Kasumi-1 (cell line): ENCODE results near the gene ARMH3.

Experiments
- DNase-seq, 2 experiments: peaks; one replicate each; lab custom pipeline; 2025; lab: John Stamatoyannopoulos, UW

The ARMH3 gene

DNA sequence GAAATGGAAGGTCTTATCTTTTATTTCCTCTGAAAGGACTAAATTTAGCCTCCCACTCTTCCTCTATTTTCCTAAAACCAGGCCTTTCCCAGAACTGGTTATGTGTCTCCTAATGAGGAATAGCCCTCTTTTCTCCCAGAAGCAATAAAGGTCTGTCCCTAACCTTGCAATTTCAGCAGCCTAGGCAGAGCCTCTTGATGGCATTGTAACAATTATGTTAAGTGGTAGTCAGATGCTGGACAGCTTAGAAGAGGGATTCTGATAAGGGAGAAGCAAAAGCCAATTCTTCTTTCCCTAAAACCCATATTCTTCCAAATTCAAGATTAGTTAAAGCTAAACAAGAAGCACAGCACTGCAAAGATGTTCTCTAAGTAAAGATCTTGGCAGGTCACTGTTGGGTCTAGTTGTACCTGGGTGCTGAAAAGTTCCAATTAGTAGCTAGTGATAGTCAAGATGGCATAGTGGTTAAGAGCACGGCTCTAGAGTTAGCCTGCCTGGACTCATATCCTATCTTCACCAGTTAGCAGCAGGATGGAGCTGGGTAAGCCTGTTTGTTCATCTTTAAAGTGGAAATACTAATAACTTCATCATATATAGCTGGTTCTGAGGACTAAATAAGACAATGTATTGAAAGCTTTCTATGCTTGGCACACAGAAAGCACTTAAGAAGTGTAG is 198.0 kb downstream of the ARMH3 start:
- no peak for DNase-seq

DNA sequence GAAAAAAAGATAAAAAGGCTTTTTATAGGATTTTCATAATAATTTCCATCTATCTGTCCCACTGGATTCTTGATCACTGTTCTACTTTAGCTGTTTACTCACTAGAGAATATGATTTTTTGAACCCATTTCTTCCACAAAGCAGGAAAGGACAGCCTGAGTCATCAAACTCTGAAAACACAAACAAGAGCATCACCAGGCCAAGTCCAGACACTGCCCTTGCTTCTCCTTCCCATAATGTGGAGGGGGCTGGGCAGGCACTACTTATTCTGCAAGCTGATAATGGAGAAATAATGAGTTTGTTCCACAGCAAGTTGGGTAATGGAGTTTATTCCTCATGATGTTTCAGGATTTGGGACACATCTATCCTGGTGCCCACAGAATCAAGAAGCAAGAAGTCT is 199.3 kb downstream of the ARMH3 start:
- DNase-seq: no peak

DNA sequence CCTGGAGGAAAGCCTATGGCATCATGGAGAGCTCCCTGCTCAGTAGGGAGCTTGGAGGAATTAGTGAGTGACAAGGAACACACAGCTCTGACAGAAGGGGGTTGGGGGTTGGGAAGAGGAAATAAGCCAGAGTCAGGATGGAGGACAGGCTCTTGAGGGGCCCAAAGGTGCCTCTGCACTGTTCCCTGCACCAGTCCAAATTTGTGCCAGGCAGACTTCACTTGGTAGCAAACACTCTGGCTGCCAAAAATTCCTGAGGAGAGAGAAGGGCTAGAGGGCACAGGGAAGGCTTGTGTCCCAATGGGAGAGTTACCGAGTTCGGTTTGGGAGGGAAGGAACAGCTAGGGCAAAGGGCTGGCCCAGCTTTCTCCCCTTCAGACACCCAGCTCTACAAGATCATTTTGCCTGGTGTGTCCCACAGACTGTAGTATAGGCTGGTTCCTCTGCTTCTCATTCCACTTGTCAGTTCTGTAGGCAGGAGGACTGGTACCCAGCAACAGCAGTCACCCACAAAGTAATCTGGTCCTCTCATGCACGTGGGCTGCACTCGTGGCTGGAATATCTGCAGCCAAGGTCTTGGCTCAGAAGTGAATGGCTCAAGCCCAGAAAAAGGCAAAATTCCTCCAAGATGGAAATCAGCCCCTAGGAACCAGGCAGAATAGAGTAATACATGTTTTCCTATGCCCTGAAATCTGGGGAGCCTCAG is 204.4 kb downstream of the ARMH3 start:
- DNase-seq: no peak

- no peak for DNase-seq
Observed at GRCh38 chr10:101850749-101851148, 205.2 kb downstream of the ARMH3 start.

- DNase-seq: peak; percentile 94 to 95
Observed at GRCh38 chr10:101848894-101849351, 207.1 kb downstream of the ARMH3 start.

- peak; percentile 86 to 93 for DNase-seq
Observed at GRCh38 chr10:101848408-101848807, 207.6 kb downstream of the ARMH3 start.

DNA sequence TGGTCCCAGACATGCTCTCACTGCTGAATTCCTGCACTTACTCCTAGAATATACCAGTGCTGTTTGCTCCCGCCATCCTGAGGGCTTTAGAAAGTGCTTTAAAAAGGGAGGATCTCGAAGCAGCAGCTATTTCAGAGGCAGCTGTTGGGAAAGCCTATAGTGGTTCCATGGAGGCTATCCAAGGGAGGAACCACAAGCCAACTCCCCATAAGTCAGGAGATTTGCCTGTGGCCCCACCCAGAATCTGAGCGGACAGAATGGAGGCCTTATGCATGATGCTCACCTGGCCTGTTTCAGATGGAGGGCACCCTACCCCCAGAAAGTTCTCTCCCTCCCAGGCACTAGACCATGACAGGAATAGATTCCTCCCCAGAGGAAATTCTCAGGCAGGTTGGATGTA is 210.1 kb downstream of the ARMH3 start:
- no peak for DNase-seq

- peak; percentile 67 to 79 for DNase-seq
Observed at GRCh38 chr10:101843032-101844021, 212.6 kb downstream of the ARMH3 start, which contains the start of gene KCNIP2. TSS of gene KCNIP2 (minus strand) at chr10:101843800. CDS start at chr10:101843568, 232 bp downstream.

DNA sequence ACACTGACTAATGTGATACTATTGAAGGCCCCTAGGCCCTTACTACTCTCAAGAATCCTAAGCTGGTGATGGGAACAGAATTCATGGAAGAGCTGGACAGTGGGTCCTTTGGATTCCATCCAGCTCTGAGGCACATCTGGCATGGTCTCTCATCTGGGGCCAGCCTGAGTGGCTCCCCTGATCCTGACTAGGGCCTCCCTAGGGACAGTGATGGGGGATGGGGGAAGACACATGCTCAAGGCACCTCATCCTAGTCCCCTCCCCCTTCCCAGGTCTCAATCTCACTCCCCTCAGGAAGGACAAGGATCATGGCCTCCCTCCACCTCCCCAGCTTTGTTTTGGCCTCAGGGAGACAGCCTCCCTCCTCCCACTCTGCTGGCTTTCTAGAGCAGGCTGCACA is 214.1 kb downstream of the ARMH3 start:
- DNase-seq: no peak

GRCh38 chr10:101840741-101841453 is 215.1 kb downstream of the ARMH3 start:
- DNase-seq: peak; percentile 85 to 92

DNA sequence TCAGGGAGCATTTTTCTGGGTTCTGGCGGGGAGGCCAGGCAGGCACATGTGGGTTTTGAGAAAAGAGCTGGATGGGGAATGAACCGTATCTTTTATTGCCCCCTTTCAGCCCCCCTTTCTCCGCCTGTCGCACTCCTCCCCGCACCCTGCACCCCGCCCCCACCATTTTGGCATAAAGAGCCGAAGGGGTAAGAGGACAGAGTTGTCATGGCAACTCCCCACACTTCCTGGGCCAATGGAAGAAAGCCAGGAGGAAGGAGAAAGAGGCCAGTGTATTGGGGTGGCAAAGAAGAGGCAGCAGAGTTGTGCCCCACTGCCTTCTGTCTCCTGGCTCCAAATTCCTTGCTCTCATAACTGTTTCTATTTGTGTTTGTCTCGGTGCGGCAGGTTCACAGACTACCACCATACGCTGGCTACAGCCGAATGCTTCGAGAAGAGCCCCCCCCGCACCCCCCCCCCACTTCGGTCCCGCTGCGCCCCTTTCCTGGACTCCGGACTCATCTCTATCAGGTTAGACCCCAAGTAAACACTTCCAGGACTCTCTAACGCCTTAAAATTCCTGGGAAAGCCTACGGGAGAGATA is 215.8 kb downstream of the ARMH3 start:
- no peak for DNase-seq

- no peak for DNase-seq
Observed at GRCh38 chr10:101839416-101840063, 216.4 kb downstream of the ARMH3 start.

DNA sequence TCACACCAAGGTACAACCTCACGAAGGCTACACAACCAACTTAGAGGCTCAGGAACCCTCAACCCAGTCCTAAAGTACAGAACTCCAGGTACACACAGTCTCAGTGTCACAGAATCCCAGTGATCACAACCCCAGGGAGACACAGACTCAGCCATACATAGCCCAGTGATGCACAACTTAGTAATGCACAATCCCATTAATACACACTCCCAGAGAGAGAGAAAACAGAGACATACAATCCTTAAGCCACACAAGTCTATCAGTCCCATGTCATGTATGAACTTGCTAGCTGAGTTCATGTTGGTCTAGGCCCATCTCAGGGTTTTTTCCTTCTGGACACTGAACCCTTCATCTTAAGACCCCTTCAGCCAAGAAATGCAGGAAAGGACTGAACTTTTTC is 217.0 kb downstream of the ARMH3 start:
- no peak for DNase-seq

DNA sequence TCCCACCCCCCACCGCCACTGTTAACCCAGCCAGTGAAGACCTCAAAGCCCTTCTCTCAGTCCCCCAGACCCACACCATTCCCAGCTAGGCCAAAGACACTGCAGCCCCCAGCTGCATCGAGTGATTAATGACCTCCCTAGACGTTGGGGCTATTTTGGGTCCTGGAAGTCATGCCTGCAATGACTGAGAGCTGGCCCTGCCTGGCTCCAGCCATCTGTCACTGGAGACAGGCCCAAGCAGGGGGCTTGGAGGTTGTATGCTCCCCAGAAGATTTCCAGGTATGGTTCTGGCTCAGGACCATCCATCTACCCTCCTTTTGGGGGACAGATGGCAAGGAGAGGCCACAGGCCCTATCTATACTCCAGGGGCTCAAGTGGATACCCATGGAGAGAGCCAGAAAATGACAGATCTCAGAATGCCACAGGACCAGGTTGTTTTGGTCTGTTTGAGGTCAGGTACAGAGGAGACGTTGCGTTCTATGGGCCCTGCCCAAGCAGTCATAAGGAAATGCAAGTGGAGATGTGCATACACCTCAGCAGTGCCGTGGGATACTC is 217.5 kb downstream of the ARMH3 start:
- DNase-seq: no peak

DNA sequence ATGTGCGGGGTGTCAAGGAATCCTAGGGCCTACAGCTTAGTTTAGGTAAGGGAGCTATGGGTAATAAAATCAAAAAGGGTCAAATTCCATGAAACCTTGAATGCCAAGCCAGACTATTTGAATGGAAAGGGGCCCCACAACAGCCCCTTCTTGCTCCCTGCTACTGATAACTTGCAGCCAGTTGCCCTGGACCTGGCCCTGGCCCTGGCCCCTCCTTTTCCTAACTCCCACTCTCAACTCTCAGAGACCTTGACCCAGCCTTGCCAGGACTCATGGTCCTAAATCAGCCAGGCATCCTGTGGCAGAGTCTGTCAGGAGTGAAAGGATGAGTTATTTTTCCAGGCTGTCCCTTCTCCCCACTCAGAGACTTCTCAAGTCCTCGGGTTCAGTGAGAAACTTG is 218.2 kb downstream of the ARMH3 start:
- DNase-seq: no peak

DNA sequence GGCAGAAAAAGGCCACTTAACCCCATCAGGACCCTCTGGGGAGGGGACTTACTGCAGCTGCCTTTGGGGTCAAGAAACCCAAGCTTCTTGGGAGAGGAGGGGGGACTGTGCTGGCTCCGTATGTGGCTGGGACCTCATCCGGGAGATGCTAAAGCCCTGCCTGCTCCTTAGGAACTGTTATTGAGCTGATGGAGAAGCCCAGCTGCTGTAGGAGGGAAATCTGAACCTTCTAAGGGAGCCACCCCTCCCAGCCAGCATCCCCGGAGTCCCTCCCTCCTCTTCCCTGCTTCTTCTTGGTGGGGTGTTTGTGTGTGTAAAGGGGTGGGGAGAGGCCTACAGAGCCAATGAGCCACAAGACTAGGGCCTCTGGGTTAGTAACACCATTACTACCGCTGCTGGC is 220.6 kb downstream of the ARMH3 start:
- DNase-seq: no peak

DNA sequence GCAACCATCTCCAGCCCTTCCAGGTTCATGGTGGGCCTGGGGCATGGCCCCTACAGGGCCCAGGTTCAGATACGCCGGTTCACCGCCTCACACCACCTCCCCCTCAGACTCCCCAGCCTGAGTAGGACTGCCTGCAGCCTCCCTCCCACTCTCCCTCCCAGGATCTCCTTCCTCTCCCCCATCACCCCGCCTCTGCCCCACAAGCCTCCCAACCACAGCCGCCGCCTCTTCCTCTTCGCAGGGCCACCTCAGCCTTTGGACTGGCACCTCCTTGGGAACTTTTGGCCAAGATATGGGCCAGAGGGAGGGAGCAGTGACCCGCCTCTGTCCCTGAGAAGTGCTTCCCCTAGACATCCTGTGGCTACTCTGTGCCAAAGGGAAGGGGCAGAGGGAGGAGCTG is 221.6 kb downstream of the ARMH3 start:
- peak; percentile 79 to 82 for DNase-seq

DNA sequence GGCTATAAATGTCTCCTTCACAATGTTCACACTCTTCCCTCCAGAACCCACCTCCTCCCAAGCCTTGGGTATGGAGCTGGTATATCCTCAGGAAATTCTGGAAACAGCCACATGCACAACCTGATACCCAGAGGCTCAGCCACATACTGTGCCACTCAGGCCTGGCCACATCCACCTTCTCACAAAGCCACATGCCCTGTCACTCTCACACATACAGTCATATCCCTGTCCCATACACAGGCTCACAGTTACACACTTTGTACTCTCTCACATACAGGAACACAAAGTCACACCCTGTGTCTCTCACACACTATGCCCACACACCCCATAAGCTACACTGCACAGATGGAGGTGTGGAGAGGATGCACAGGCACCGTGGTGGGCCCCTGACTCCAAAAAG is 222.5 kb downstream of the ARMH3 start:
- DNase-seq: no peak

- no peak for DNase-seq
Observed at GRCh38 chr10:101832325-101832771, 223.6 kb downstream of the ARMH3 start.

DNA sequence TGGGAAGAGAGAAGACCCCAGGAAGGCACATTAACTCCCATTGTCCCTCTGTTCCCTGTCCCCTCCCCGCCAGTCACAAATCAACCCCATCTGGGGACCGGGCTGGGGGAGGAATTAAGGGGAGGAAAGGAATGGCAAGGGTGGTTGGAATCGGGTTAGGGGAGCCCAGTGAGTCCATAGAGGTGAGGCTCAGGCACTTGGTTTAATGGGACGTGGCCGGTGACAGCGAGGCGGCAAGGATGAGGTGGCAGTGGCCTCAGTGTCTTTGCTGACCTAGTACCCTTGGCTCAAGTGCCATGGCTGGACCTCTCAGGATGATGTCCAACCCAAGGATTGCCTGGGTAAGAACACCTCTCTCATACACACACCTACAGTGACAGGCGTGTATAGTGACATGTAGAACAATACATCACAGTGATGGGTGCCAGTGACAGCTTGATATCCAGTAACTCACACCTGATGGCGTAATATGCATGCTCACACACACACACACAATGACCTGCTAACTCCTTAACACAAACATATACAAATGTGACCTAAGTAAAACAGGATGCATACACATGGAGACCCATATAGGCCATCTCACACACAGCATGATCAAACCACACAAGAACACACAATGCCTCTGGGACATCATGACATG is 224.7 kb downstream of the ARMH3 start:
- no peak for DNase-seq
